GM18873 (cell line): ENCODE data around the gene TMEM31.
"Not testable (repeated sequence)": the region's sequence is repeated elsewhere in the genome, so short reads cannot be mapped to it uniquely, and the experiment has no call there.

ENCODE experiments used
- ATAC-seq: cut with Tn5 transposase; IDR thresholded peaks from one replicate; pipeline ENCODE4 v1.9.1; 2021; ENCODE audit warnings: mild to moderate bottlenecking, moderate library complexity, moderate number of reproducible peaks; ENCODE audit not compliant: unreplicated experiment, low FRiP score

The TMEM31 gene

DNA sequence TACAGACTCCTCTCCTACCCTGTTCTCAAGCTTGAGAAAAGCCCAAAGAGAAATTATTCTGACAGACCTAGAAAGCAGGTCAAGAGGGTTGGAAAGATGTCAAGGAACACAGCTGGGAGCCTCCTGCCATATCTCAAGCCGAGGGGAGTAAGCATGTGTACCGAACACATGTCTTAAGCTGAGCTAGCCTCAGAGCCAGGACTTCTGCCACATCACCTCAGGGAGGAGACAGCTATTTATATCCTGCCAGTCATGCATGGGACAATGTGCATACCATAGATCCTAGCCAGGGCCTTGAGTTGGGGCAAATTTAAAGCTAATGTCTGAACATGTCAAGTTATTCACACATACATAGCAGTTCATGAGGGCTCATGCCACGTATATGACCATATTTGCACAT, 11.8 kb downstream of the TMEM31 start:
- ATAC-seq, result no peak

DNA sequence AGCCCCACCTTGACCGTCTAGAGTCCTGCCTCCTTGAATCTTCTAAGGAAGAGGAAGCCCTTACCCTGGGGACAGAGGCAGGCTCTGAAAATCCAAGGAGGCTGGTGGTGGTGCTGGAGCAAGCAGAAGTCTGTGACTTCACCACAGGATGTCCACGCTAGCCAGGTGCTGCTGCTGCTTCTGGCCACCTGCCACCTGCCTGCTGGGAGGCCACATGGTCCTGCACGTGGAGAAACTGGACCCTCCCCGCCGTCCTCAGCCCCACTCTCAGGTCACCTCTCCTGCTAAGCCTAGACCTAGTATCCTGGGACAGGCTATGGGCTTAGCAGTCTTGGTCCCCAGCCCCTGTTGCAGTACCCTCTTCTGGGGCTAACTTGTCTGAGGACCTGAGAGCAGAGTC, 15.8 kb downstream of the TMEM31 start:
- ATAC-seq, result no peak

GRCh38 chrX:103727115-103727514, 16.4 kb downstream of the TMEM31 start:
- no peak for ATAC-seq

DNA sequence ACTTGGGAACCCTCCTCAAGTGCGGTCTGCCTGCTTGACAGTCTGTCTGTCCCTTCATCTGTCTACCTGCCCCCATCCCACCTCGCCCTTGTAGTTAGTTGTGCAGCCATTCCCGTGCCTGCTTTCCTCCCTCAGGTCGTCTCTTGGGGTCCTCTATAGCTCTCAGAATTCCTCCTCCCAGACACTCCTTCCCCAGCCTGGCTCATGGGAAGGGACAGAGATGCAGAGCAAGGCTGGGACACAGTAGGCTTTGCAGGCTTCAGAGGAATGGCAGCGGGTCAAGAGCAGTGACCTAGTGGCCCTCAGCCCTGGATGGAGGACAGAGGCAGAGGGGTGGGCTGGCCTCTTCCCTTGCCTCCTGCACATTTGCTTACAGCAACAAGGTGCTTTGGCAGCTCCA, 18.3 kb downstream of the TMEM31 start:
- no peak for ATAC-seq

DNA sequence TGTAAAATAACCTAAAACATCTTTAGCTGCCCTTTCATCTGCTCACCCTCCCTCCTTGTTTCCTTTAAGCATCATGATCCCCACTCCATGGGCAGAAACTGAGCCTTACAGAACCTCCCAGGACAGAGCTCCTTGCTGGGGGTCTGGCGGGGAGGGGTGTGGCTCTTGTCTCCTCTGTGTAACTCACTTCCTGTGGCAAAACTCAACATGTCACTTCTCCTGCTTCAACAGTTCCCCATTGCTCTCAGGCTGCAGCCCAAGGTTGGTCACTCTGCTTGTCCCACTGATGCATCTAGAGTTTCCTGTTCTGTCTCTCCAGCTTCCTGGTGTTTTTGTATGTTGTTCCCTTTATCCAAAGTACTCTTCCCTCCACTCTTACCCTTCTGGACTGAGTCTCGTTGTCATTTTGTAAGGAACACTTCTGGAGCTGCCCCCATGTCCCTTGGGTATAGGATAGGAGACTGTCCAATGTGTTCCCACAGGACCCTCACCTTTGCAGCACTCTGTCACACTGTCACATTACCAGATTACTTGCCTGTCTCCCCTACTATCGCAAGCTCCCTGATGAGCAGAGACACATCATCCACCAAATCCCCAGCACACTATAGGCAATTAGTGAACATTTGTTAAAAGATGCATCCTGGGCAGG, 19.6 kb downstream of the TMEM31 start:
- no peak for ATAC-seq

- ATAC-seq, result no peak
Measured at GRCh38 chrX:103730796-103731493, 20.2 kb downstream of the TMEM31 start.

DNA sequence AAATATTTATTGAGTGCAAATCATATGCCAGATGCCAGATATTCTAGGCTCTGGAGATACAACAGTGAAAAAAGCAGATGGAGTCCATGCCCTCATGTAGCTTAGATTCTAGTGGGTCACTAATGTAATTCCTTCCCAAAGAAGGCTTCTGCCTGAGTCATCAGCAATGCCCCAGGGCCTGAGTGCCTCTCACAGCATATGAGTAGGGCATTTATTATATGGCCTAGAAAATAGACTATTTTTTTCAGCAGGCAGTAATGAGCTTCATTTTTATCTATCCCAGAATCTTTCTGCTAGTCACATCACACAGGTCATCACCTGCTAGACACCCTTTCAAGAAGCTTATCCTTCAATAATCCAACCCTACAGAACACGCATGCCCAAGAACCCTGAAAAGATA, 22.3 kb downstream of the TMEM31 start:
- ATAC-seq, result no peak

DNA sequence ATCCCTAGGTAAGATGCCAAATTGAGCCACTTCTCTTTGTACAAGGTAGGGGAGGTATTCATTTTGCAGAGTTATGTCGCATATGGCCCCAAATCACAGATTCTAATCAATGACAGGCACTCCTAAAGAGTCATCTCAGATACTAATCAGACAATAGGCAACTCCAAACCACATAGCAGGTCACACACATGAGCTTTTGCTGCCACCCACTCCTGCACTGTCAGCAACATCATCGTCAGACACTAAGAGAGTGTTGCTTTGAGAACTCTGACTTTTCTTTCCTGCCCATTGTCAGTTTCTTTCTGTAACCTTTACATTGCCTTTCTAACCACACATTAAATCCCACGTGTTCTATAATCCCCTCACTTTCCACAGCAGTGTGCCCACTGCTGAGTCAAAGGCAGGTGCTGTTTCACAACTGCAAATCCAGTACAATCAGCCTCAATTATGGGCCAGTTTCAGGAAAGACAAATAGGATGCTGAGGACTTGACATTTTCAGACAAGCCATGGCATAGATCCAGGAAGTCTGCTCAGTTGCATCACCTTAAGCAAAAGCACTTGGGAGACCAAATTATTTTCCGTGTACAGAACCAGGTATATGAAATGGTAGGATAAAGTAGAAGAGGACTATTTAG, 23.5 kb downstream of the TMEM31 start:
- ATAC-seq, result no peak

GRCh38 chrX:103737696-103738095, 27.0 kb downstream of the TMEM31 start:
- no peak for ATAC-seq

DNA sequence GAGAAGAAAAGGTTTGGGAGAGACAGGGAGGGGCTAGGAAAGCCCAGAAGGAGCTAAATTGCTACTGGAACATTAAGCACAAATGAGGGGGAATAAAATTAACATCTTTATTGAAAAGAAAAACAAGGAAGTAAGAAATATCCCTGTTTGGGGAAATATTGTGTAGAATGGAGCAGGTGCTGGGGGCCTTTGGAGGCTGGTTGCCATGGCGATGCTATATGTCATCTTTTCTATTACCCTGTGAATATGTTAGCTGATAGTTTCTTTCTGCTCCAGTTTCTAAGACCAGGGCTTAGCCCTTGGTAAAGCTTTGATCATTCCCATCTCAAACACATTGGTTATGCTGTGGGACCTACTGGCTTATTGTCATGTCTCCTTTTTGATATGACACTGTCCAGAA, 28.7 kb downstream of the TMEM31 start:
- no peak for ATAC-seq

DNA sequence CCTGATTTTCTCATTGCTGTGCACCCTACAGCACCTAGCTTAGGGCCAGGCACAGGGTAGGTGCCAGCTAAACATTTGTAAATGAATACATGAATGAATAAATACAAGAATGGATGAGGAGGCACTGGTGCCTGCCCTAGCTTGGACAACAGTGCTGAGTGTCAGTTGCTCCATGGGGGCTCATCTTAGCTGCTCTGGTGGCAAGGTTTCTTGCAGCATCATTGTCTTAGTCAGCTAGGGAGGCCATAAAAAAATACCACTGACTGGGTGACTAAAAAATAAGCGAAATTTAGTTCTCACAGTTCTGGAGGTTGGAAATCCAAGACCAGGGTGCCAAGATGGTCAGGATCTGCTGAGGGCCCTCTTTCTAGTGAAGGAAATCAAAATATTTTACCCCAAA, 31.2 kb downstream of the TMEM31 start:
- no peak for ATAC-seq

- no peak for ATAC-seq
Measured at GRCh38 chrX:103742339-103742738, 31.6 kb downstream of the TMEM31 start.

DNA sequence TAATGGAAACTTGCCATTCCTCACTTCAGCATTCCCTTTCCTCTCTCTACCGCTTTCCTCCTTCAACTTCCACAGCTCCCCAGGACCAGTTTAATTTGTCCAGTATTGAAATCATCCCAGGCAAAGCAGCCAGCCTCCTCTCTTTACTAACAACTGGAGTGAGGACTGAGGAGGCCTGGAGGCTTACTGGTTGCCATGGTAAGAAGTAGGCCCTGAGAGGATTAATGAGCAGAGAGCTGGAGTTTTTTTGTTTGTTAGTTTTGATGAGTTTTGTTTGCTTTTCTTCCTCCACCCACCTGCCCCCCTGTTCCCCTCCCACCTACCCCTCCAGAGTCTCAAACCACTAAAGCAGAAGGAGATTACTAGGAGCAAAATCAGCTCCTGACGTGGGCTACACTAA, 36.5 kb downstream of the TMEM31 start:
- ATAC-seq, result no peak

GRCh38 chrX:103754401-103754800, 43.7 kb downstream of the TMEM31 start:
- ATAC-seq, result no peak

- ATAC-seq, result no peak
Measured at GRCh38 chrX:103756736-103757135, 46.0 kb downstream of the TMEM31 start.

DNA sequence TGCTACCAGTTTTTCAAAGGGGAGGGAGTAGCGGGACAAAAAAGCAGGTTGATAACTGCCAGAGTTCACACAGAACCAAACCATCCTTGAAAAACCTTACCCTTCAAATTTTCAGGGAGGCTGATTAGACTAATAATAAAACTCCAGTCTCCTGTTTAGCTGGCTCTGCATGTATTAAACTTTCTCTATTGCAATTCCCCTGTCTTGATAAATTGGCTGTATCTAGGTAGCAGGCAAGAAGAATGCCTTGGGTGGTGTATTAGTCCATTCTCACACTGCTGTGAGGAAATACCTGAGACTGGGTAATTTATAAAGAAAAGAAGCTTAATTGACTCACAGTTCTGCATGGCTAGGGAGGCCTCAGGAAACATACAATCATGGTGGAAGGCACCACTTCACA, 47.8 kb downstream of the TMEM31 start:
- no peak for ATAC-seq

DNA sequence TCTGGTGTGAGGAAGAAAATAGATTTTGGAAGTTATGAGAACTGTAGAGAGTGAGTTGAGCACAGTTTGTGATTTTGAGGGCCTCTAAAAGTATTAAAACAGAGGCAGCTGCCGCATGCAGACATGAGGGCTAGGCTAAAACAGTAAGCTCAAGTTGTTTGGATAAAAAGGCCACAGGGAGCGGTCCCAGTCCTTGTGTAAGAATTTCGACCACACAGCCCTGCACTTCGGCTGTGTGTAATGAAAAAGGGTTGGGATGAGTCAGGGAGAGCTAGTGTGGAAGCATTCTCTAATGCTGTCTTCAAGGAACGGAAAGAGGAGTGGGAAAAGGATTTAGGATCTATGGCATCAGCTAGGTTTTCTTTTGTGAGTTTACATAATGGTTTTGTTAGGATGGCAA, 52.8 kb downstream of the TMEM31 start:
- ATAC-seq, result not testable (repeated sequence)
